ENCODE data around the gene ELK4.

ELK4 gene

DNA sequence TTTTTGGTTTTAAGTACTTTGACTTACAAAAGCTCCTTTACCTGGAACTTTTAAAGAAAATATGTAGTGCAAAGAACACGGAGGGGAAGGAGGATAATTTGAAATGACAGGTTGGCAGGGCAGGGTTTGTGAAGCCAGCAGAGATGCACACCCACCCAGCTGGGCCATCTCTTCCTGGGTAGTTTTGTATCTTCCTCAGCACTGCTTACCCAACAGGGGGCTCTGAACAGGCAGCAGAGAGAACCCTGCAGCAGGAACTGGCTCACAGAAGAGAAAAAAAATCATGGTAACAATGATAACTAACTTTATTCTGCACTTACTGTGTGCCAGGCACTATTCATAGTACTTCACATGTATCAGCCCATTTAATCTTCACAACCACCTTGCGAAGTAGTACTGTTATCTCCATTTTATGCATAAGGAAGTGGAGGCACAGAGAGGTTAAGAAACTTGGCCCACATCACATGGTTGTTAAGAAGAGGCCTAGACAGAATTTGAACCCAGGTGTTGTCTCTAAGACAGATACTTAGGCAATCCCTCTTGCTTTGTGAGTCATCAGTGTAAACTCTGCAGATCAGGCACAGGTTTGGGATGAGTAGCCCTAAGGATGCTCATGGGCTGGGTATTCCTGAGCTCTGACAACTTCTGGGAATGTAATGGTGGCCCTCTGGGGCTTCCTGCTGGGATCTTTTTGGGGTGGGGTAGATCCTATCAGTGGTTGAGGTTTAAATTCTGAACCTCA, 60.8 kb downstream of the ELK4 start:
- Histone ChIP-seq H3K4me1 (ENCODE audit: low read length) (no peaks in the 10 kb centered on the region), H3K79me2 (ENCODE audit: low read length) (no peaks in the 10 kb centered on the region), H2AFZ (ENCODE audit: low read depth, low read length) (no peak overlapping the region), H3K9ac (ENCODE audit: low read length) (no peak overlapping the region), H4K20me1 (ENCODE audit: insufficient read depth, low read length) (no peaks in the 10 kb centered on the region), H3K36me3 (replicated peaks; ENCODE audit: low read depth, low read length) (no peaks in the 10 kb centered on the region), H3K4me3 (ENCODE audit: low read length) (no peak overlapping the region), H3K4me2 (ENCODE audit: low read length) (no peak overlapping the region), H3K27ac (ENCODE audit: low read length) (no peak overlapping the region), H3K9me3 (ENCODE audit: insufficient read depth, low read length) (no peaks in the 10 kb centered on the region), H3K27me3 (ENCODE audit: low read depth, low read length) (peaks cover 69% of the 10 kb centered on the region)
- TF ChIP-seq, protein P1, sequence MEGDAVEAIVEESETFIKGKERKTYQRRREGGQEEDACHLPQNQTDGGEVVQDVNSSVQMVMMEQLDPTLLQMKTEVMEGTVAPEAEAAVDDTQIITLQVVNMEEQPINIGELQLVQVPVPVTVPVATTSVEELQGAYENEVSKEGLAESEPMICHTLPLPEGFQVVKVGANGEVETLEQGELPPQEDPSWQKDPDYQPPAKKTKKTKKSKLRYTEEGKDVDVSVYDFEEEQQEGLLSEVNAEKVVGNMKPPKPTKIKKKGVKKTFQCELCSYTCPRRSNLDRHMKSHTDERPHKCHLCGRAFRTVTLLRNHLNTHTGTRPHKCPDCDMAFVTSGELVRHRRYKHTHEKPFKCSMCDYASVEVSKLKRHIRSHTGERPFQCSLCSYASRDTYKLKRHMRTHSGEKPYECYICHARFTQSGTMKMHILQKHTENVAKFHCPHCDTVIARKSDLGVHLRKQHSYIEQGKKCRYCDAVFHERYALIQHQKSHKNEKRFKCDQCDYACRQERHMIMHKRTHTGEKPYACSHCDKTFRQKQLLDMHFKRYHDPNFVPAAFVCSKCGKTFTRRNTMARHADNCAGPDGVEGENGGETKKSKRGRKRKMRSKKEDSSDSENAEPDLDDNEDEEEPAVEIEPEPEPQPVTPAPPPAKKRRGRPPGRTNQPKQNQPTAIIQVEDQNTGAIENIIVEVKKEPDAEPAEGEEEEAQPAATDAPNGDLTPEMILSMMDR (IDR thresholded peaks at IDR 0.05; ENCODE audit: low read depth, low read length), result no peak
- TF ChIP-seq EZH2phosphoT487 (IDR thresholded peaks at IDR 0.05; ENCODE audit: low read depth), result no peak

DNA sequence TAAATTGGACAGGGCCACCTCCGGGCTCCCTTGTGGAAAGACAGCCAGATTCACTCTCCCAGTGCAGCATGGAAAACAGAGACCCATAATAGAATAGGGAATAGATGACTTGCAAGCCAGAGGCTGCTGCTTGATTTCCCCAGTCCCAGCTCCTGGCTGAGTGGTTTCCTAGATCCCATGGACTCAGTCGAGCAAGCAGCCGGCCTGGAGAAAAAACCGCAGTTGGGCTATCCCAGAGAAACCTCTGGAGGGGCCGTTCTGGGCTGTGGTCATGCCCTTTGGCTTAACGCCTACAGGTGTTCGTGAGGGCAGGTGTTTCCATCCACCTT, 61.7 kb downstream of the ELK4 start:
- H4K20me1 ChIP-seq (ENCODE audit: insufficient read depth, low read length), result no peaks in the 10 kb centered on the region
- no peaks in the 10 kb centered on the region for H3K36me3 ChIP-seq (replicated peaks; ENCODE audit: low read depth, low read length)
- no peaks in the 10 kb centered on the region for H3K9me3 ChIP-seq (ENCODE audit: insufficient read depth, low read length)
- no peaks in the 10 kb centered on the region for H3K4me1 ChIP-seq (ENCODE audit: low read length)
- no peak overlapping the region for H3K4me2 ChIP-seq (ENCODE audit: low read length)
- H3K4me3 ChIP-seq (ENCODE audit: low read length), result no peak overlapping the region
- no peak overlapping the region for H2AFZ ChIP-seq (ENCODE audit: low read depth, low read length)
- H3K79me2 ChIP-seq (ENCODE audit: low read length), result no peaks in the 10 kb centered on the region
- TF ChIP-seq EZH2phosphoT487 (IDR thresholded peaks at IDR 0.05; ENCODE audit: low read depth), result no peak
- TF ChIP-seq, protein P1 (IDR thresholded peaks at IDR 0.05; ENCODE audit: low read depth, low read length), result no peak
- H3K27me3 ChIP-seq (ENCODE audit: low read depth, low read length), result peaks cover 75% of the 10 kb centered on the region
- H3K9ac ChIP-seq (ENCODE audit: low read length), result no peak overlapping the region
- no peak overlapping the region for H3K27ac ChIP-seq (ENCODE audit: low read length)

DNA sequence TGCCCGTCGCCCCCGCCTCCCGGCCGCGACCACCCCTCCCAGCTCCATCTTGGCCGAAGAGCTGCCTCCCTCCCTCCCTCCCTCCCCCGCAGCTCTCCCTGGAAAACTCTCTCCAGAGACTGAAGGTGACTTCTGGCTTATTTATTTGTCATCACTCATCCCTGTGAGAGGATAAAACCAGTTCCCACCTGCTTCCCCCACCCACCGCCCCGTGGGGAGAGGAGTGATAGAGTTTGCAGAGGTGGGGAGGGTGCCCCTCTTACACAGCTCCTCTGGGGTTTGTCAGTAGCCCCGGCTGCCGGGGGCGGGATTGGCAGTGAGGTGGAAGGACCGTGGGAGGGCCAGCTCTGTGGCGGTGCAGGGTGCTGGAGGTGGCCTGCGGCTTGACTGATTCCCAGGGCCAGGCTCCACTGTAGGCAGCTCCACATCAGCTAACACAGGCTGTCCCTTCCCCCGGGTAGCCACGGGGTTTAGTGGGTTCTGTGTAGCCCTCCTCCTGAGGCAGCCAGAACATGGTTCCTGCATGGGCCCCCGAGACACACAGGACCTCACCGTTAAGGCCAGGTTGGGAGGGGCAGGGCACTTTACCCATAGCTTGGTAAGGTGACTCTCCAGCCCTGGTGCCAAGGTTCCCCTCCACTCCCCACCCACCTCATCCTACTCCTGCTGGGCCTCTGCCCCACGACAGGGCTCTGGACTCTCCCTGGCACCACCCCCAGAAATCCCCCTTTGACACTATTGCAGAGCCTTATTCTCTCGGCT, 62.2 kb downstream of the ELK4 start:
- H3K79me2 ChIP-seq (ENCODE audit: low read length), result no peaks in the 10 kb centered on the region
- H3K27ac ChIP-seq (ENCODE audit: low read length), result no peak overlapping the region
- TF ChIP-seq EZH2phosphoT487 (IDR thresholded peaks at IDR 0.05; ENCODE audit: low read depth), result no peak
- TF ChIP-seq, protein P1 (IDR thresholded peaks at IDR 0.05; ENCODE audit: low read depth, low read length), result no peak
- no peak overlapping the region for H3K4me3 ChIP-seq (ENCODE audit: low read length)
- no peak overlapping the region for H3K9ac ChIP-seq (ENCODE audit: low read length)
- H3K36me3 ChIP-seq (replicated peaks; ENCODE audit: low read depth, low read length), result no peaks in the 10 kb centered on the region
- no peak overlapping the region for H3K4me2 ChIP-seq (ENCODE audit: low read length)
- H3K9me3 ChIP-seq (ENCODE audit: insufficient read depth, low read length), result no peaks in the 10 kb centered on the region
- peaks cover 69% of the 10 kb centered on the region for H3K27me3 ChIP-seq (ENCODE audit: low read depth, low read length)
- no peak overlapping the region for H2AFZ ChIP-seq (ENCODE audit: low read depth, low read length)
- H3K4me1 ChIP-seq (ENCODE audit: low read length), result no peaks in the 10 kb centered on the region
- H4K20me1 ChIP-seq (ENCODE audit: insufficient read depth, low read length), result no peaks in the 10 kb centered on the region

DNA sequence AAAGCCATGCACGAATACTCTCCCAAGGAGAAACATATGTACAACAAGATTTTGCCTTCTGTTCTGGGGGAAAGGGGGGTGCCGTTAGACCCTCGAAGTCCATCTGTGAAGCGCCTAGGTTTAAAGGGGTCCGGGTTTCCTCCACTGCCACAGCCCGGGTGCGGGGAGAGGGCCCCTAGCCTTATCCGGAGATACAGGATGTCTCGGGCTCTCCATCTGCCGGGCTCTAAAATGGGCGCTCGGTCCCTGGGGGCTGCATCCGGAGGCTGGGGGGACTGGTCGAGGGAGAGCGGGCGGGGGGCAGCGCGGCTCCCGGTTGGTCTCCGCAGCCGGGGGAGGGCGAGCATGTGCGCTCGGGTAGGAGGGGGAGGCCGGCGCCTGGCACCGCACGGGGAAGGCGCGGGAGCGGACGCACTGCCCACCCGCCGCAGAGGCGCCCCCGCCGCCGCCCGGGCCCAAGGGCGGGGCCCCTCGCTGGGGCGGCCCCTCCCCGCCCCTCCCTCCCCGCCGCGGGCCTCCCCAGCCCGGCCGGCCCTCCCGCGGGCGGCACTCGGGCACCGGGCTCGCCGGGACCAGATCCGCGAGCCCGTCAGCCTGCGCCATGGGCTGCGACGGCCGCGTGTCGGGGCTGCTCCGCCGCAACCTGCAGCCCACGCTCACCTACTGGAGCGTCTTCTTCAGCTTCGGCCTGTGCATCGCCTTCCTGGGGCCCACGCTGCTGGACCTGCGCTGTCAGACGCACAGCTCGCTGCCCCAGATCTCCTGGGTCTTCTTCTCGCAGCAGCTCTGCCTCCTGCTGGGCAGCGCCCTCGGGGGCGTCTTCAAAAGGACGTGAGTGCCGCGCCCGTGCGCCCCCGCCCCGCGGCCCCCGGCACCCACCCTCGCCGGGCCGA, 63.1 kb downstream of the ELK4 start:
- H3K4me2 ChIP-seq (ENCODE audit: low read length), result no peak overlapping the region
- H2AFZ ChIP-seq (ENCODE audit: low read depth, low read length), result no peak overlapping the region
- H3K36me3 ChIP-seq (replicated peaks; ENCODE audit: low read depth, low read length), result no peaks in the 10 kb centered on the region
- H3K79me2 ChIP-seq (ENCODE audit: low read length), result no peaks in the 10 kb centered on the region
- no peaks in the 10 kb centered on the region for H3K4me1 ChIP-seq (ENCODE audit: low read length)
- H3K9me3 ChIP-seq (ENCODE audit: insufficient read depth, low read length), result no peaks in the 10 kb centered on the region
- H3K9ac ChIP-seq (ENCODE audit: low read length), result no peak overlapping the region
- TF ChIP-seq, protein P1 (IDR thresholded peaks at IDR 0.05; ENCODE audit: low read depth, low read length), result no peak
- no peak for TF ChIP-seq EZH2phosphoT487 (IDR thresholded peaks at IDR 0.05; ENCODE audit: low read depth)
- no peak overlapping the region for H3K27ac ChIP-seq (ENCODE audit: low read length)
- H3K4me3 ChIP-seq (ENCODE audit: low read length), result no peak overlapping the region
- H4K20me1 ChIP-seq (ENCODE audit: insufficient read depth, low read length), result no peaks in the 10 kb centered on the region
- peaks cover 73% of the 10 kb centered on the region for H3K27me3 ChIP-seq (ENCODE audit: low read depth, low read length)

Data from OCI-LY3 (cell line).